Stimulated activated memory B cell treated with anti-CD40 and anti-IgM and Interleukin-4, amounts not matched to agents 10 μg/mL and 1 μg/mL and 100 μg/mL, for 72 hours (primary cell): ENCODE measurements around the gene PER2.
"Not testable (repeated sequence)": the region's sequence is repeated elsewhere in the genome, so short reads cannot be mapped to it uniquely, and the experiment has no call there.

Experiments
- ATAC-seq: fragments of 150-1000 bp; cut with Tn5 transposase; 2 replicates; pipeline ENCODE4 v1.10.0; 2021
- H3K27ac Mint-ChIP-seq: one replicate; pipeline ENCODE4 v1.8.0; 2022; ENCODE audit warnings: mild to moderate bottlenecking, mixed read lengths
- H3K27me3 Mint-ChIP-seq: one replicate; pipeline ENCODE4 v1.8.0; 2022; ENCODE audit warnings: mixed read lengths
- H3K36me3 Mint-ChIP-seq: one replicate; pipeline ENCODE4 v1.8.0; 2022; ENCODE audit warnings: mixed read lengths
- H3K4me1 Mint-ChIP-seq: one replicate; pipeline ENCODE4 v1.8.0; 2022; ENCODE audit warnings: mixed read lengths
- H3K4me3 Mint-ChIP-seq: one replicate; pipeline ENCODE4 v1.8.0; 2022; ENCODE audit warnings: mild to moderate bottlenecking, moderate library complexity, mixed read lengths
- H3K9me3 Mint-ChIP-seq: one replicate; pipeline ENCODE4 v1.8.0; 2022; ENCODE audit warnings: mixed read lengths

Gene PER2

DNA sequence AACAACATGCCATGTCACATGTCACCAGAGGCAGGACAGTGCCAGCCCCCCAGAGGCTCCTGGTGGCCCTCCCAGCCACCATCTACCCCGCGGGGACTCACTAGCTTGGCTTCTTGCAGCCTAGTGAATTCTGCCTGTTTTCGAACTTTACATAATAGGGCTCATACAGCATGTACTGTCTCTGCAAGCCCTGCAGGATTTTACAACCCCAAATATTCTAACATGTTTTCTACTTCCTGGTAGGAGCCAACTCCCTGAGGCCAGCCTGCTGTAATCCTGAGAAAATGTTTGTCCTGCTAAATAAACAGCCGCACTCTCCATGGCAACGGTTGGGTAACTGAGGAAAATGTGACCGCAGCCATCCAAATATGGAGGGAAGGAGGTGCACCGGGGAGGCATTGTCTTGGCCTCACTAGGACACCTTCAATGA lies 2.7 kb downstream of the PER2 start:
- Mint-ChIP-seq H3K4me1 (peaks cover 68% of the 10 kb centered on the region), H3K4me3 (no peak overlapping the region), H3K27me3 (no peaks in the 10 kb centered on the region), H3K36me3 (no peaks in the 10 kb centered on the region), H3K27ac (no peak overlapping the region), H3K9me3 (no peaks in the 10 kb centered on the region)
- no peak for ATAC-seq

DNA sequence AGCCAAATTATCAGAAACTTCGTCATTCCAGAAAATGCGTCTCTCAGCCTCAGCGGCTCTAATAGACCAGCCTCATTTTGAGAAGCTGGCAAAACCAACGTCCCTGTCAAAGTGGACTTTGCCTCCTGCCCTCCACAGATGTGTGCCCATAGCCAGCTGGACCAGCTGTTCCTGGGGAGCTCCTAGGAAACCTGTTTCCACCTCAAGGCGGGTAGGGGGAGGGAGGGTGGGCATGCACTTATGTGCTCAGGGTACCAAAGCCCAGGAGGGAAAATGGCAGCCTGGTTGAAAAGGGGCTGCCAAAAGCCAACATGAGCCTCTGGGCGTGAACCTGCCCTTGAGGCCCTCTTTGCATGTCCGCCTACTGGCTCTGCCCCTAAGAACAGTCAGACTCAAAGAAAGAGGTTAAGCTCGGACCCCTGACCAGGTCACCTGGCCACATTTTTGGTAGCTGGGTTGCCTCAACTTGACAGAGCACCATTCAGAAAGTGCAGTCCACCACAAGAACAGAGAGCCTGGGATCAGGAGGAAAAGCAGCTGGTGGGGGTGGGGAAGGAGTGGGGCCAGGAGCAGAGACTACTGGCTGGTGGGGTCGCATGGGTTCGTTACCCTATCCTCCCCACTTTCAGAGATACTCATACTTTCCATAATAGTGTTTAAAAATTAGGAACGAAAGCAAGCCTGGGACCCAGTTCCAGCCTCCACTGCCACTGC lies 3.5 kb downstream of the PER2 start:
- ATAC-seq, result no peak
- no peak overlapping the region for H3K4me3 Mint-ChIP-seq
- no peaks in the 10 kb centered on the region for H3K27me3 Mint-ChIP-seq
- no peak overlapping the region for H3K27ac Mint-ChIP-seq
- peaks cover 61% of the 10 kb centered on the region for H3K4me1 Mint-ChIP-seq
- no peaks in the 10 kb centered on the region for H3K36me3 Mint-ChIP-seq
- H3K9me3 Mint-ChIP-seq, result no peaks in the 10 kb centered on the region

DNA sequence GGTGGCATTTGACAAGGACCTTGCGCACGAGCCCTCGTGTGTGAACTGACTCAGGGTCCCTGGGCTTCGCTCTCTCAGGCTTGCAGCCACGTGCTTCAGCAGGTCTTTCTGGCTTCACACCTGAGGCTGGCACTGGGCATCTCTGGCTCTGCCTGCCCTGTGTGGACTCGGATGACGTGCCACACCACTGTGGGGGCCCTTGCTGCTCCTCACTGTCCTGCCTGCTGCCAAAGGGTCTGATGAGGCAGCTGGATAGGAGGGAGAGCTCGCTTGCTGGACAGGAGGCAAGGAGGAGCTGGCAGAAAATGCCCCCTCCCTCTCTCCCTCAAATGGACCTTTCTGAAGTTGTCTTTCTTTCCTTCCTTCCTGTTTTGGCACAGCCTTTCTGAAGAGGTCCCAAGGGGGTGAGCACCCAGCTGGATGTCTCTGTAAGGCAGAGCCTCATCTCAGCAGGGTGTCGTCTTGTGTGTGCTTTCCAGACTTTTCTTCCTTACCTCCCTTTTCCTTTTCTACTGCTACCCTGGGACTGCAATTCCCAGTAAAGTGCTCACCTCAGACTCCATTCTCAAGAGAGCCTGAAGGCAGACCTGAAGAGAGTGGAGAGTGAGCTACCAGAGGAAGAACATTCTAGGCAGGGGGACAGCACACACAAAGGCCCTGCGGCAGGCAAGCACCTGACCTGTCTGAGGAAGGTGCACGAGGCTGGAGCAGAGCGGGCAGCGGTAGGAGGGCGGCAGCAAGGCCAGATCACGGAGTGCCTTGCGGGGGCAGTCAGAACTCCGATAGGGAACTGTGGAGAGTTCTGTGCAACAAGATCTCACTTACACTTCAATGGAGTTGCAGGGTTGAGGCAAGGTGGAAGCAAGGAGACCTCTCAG lies 5.3 kb downstream of the PER2 start:
- Mint-ChIP-seq H3K36me3 (peaks cover 2% of the 10 kb centered on the region), H3K4me1 (peaks cover 51% of the 10 kb centered on the region), H3K4me3 (no peak overlapping the region), H3K27me3 (no peaks in the 10 kb centered on the region), H3K27ac (peak overlapping the region; percentile 6), H3K9me3 (no peaks in the 10 kb centered on the region)
- no peak for ATAC-seq

DNA sequence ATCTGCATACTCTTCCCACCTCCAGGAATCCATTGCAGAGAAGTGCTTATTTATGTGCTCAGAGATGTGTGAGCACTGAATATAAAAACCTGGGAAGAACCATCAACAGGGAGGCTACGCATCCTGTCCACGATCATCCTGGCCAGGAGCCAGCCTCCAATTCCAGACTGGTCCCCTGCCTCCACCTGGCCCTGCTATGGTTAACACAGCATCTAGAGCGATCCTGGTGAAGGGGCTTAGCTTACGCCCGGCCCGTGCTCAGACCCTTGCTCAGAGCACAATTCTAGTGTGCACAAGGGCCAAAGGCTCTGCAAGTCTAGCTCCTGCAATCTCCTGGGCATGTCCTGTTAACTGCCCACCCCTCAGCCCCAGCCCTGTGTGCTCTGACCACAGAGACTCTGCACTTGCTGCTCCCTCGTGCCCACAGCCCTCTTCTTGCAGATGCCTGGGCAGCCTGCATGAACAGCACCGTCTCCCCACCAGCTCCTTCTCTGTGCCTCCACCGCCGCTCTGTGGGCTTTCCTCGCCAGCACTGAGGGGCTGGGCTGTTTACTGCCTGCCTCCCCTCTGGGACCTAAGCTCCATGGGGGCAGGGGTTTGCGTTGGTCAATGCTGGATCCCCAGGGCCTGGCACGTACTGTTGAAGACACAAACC lies 6.5 kb downstream of the PER2 start:
- peaks cover 41% of the 10 kb centered on the region for H3K4me1 Mint-ChIP-seq
- no peak for ATAC-seq
- H3K4me3 Mint-ChIP-seq, result no peak overlapping the region
- H3K36me3 Mint-ChIP-seq, result peaks cover 7% of the 10 kb centered on the region
- peak overlapping the region; percentile 6 for H3K27ac Mint-ChIP-seq
- no peaks in the 10 kb centered on the region for H3K9me3 Mint-ChIP-seq
- H3K27me3 Mint-ChIP-seq, result no peaks in the 10 kb centered on the region

DNA sequence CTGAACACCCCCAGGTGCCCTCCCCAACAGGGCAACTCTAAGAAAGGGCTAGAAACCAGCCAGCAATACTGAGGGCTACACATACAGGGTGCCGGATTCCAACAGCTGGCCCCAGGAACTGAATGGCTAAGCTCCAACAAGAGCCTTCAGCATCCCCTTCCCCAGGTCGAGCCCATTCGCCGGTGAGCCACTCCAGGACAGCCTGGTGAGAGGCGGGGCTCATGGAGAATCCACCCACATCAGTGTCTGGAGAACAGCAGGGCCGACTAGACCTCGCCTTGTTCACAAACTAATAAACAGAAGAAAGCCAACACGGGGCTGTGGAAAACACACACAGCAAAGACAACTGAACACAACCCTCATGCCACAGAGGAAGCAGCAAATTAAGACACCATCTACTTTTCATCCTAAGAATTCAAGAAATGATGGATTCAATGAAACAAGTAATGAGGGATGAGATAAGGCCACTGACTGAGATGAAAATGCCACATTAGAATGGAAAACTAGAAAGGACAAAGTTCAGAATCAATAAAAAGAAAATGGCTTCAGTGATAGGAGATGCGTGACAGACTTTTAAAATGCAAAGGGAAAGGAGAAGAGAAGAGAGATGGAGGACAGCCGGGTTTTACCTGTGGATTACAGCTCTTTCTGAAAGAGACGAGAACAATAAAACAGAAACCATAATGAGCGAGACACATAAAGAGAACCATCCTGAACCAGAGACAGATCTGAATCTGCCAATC lies 8.2 kb downstream of the PER2 start:
- H3K27me3 Mint-ChIP-seq, result no peaks in the 10 kb centered on the region
- H3K4me1 Mint-ChIP-seq, result peaks cover 28% of the 10 kb centered on the region
- H3K36me3 Mint-ChIP-seq, result peaks cover 15% of the 10 kb centered on the region
- H3K4me3 Mint-ChIP-seq, result no peak overlapping the region
- H3K9me3 Mint-ChIP-seq, result no peaks in the 10 kb centered on the region
- H3K27ac Mint-ChIP-seq, result no peak overlapping the region
- ATAC-seq, result no peak

DNA sequence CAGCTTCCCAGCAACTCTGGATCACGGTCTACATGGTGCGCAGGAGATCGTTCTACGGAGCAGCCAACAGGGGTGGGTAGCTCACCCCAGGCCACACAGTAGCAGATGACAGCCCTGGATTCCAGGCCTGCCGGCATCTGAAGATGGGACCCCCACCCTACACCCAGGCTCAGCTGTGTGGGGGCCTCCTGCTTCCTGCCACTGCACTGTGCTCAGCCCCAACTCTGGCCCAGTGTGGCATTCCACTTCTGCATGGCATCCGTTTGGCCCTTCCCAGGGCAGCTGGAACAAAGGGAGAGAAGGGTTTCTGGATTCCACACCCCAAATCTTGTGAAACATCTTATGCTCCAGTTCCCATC lies 9.1 kb downstream of the PER2 start:
- Mint-ChIP-seq H3K27me3 (no peaks in the 10 kb centered on the region), H3K9me3 (no peaks in the 10 kb centered on the region), H3K4me1 (peaks cover 24% of the 10 kb centered on the region), H3K27ac (no peak overlapping the region), H3K4me3 (no peak overlapping the region), H3K36me3 (peaks cover 24% of the 10 kb centered on the region)
- ATAC-seq, result no peak

DNA sequence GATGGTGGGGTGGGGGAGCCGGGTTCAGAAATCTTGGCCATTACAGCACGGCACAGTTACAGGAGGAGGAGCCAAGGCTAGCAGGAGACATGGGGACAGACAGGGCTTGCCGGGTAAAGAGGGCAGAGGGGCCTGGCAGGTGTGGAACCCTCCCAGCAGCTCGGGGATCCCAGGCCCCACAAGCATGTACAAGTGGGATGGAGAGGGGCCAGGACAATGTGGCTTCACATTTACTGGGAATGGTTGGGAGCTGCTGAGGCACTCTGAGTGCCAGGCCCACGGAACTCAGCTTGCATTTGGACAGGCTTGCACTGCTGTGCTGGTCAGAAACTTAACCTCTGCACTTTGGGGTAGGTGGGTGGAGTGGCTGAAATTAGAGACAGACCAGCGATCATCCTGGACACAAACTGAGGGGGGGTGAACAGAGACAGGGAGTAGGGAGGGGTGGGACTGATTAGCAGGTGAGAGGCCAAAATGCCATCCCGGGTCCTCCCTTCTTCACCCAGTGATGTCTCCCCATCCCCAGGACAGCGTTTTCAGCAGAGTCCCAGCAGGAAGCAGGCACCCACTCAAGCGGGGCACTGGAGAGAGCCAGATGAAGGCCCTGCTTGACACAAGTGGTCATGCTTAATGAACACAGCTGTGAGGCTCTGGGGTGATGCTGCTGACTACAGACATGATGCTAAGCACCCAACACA lies 9.6 kb downstream of the PER2 start:
- ATAC-seq, result no peak
- peaks cover 29% of the 10 kb centered on the region for H3K36me3 Mint-ChIP-seq
- H3K27ac Mint-ChIP-seq, result no peak overlapping the region

DNA sequence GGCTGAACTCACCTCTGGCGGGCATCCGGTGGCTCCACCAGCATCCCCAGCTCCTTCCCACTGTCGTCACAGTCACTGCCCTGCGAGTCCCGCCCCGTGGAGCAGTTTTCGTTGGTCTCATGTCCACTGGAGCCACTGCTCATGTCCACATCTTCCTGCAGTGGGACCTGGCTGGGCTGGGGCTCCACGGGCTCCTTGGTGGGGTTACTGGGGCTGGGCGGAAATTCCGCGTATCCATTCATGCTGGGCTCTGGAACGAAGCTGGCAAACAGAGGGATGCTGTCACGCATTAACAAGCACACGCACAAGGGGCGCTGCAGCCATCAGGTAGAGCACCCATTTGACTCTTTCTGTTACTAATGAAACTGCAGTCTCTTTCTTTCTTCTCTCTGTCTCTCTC lies 10.7 kb downstream of the PER2 start:
- Mint-ChIP-seq H3K4me1 (peaks cover 7% of the 10 kb centered on the region), H3K4me3 (no peak overlapping the region), H3K9me3 (no peaks in the 10 kb centered on the region), H3K27ac (no peak overlapping the region), H3K36me3 (peaks cover 39% of the 10 kb centered on the region), H3K27me3 (no peaks in the 10 kb centered on the region)
- no peak for ATAC-seq

More for the DNA sequence above, 9.6 kb downstream of the PER2 start:
- peaks cover 18% of the 10 kb centered on the region for H3K4me1 Mint-ChIP-seq
- H3K4me3 Mint-ChIP-seq, result no peak overlapping the region
- no peaks in the 10 kb centered on the region for H3K9me3 Mint-ChIP-seq
- H3K27me3 Mint-ChIP-seq, result no peaks in the 10 kb centered on the region

DNA sequence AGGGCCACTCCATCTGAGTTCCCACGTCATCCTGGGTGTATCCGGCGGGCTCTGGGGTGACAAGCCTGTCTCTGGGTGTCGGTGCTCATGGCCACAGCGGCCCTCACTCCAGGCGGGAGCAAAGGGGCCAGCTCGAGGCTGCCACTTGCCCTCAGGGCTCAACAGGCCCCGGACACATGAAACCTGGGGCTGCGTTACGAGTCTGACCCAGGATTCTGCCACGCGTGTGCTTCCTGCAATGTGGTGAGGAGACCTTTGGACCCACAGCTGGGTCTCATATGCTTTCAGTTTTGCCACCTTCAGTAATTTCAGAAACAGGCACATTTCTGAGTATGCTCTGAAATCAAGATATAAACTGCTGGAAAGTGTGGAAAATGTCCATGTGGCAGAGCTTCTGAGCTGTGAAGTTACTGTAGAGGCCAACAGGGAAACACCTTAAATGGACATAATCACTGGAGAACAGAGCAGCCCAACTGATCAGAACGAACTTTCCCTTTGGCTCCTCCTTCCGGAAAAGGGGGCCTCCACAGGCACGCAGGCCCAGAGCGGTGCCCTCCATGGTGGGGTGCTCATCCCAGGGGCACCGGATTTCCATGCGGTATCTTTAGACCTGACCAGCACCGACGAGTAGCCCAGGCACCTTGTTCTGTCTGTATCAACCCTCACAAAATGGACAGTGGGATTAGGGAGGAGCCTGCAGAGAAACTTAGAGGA lies 14.1 kb downstream of the PER2 start:
- H3K36me3 Mint-ChIP-seq, result peaks cover 59% of the 10 kb centered on the region
- no peaks in the 10 kb centered on the region for H3K27me3 Mint-ChIP-seq
- no peak for ATAC-seq
- H3K27ac Mint-ChIP-seq, result no peak overlapping the region
- no peaks in the 10 kb centered on the region for H3K9me3 Mint-ChIP-seq
- no peak overlapping the region for H3K4me3 Mint-ChIP-seq
- no peaks in the 10 kb centered on the region for H3K4me1 Mint-ChIP-seq

DNA sequence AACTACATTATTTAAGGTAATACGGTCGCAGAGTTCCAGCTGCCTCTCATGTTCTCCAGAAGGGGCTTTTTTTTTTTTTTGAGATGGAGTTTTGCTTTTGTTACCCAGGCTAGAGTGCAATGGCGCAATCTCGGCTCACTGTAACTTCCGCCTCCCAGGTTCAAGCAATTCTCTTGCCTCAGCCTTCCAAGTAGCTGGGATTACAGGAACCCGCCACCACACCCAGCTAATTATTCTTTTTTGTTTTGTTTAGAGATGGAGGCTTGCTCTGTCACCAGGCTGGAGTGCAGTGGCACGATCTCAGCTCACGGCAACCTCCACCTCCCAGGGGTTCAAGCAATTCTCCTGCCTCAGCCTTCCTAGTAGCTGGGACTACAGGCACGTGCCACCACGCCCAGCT lies 15.0 kb downstream of the PER2 start:
- not testable (repeated sequence) for ATAC-seq, H3K4me3 Mint-ChIP-seq, H3K27ac Mint-ChIP-seq, H3K9me3 Mint-ChIP-seq, H3K27me3 Mint-ChIP-seq, H3K4me1 Mint-ChIP-seq
- peaks cover 59% of the 10 kb centered on the region for H3K36me3 Mint-ChIP-seq

DNA sequence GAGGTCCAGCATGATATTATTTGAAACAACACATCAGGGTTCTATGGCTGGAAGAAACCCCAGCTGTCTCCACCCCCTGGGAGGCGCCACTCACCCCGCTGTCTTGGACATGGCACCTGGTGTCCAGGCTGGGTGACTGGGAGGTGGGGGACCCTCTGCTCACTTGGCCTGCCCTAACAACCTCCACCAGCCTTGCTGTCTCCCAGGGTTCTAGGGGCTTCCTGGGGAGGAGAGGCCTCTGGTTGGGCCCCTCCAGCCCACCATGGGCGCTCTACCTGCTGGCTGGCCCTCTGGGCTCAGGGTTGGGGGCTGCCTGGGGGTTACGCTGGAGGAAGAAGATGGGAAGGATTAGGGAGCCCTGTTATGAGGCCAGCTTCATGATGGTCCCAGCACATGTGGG lies 16.3 kb downstream of the PER2 start:
- no peak for ATAC-seq
- H3K4me3 Mint-ChIP-seq, result no peak overlapping the region
- H3K27ac Mint-ChIP-seq, result no peak overlapping the region
- H3K27me3 Mint-ChIP-seq, result no peaks in the 10 kb centered on the region
- no peaks in the 10 kb centered on the region for H3K4me1 Mint-ChIP-seq
- H3K36me3 Mint-ChIP-seq, result peaks cover 61% of the 10 kb centered on the region
- no peaks in the 10 kb centered on the region for H3K9me3 Mint-ChIP-seq

DNA sequence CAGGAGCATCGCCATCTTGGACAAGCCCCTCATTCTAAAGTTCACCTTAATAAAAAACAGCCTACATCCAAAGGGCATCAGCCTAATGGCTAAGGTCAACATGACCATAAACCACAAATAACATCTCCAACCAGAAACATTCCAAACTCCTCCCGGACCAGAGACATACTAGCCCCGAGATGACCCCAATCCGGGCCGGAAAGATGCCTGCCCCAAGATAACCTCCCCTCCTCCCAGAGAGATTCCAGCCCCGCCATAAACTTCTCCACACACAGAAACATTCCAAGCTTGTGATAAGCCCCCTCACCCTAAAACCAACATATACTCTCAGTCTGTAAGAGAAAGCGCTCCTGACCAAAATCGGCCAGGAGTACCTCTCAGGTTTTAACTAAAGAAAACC lies 16.7 kb downstream of the PER2 start:
- not testable (repeated sequence) for H3K4me3 Mint-ChIP-seq, H3K27me3 Mint-ChIP-seq, H3K9me3 Mint-ChIP-seq, ATAC-seq, H3K4me1 Mint-ChIP-seq, H3K27ac Mint-ChIP-seq
- peaks cover 64% of the 10 kb centered on the region for H3K36me3 Mint-ChIP-seq

DNA sequence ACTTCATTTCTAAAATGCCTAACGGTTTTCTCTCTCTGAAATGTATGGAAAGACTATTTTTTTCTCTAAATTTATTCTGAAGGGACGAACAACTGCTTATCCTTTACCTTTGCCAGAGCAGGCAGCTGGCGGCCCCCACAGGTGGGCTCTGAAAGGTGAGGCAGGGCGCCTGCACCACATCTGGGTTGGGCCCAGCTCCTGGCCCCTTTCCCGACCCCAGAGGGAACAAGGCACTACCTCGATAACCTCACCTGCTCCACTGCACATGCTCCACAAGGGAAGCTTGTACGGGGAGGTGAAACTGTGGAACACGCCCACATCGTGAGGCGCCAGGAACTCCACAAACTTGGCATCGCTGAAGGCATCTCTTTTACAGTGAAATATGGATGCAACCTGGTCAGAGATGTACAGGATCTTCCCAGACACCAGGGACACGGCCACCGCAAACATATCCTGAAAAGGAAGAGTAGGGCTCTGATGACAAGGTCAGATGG lies 17.3 kb downstream of the PER2 start:
- H3K36me3 Mint-ChIP-seq, result peaks cover 58% of the 10 kb centered on the region
- ATAC-seq, result no peak
- H3K4me3 Mint-ChIP-seq, result no peak overlapping the region
- H3K9me3 Mint-ChIP-seq, result no peaks in the 10 kb centered on the region
- H3K27ac Mint-ChIP-seq, result no peak overlapping the region
- H3K27me3 Mint-ChIP-seq, result no peaks in the 10 kb centered on the region
- no peaks in the 10 kb centered on the region for H3K4me1 Mint-ChIP-seq

DNA sequence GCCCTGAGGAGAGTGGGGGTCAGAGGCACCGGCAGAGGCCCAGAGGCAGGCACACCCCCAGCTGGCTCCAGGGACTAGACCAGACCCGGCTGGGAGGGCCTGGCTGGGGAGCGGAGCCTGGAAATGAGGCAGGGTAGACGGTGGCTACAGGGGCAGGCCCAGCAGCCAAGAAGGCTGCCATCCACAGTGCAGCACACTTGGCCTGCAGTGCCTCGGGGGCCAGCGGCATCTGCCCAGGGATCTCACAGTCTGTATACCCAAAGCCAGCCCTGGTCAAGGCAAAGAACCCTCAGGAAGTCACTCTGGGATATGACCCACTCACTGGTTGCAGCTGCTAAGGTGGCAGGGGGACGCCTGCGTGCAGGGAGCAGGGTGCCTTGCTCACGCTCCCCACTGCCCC lies 17.8 kb downstream of the PER2 start:
- Mint-ChIP-seq H3K27me3 (no peaks in the 10 kb centered on the region), H3K27ac (no peak overlapping the region), H3K9me3 (no peaks in the 10 kb centered on the region), H3K36me3 (peaks cover 58% of the 10 kb centered on the region), H3K4me3 (no peak overlapping the region), H3K4me1 (no peaks in the 10 kb centered on the region)
- no peak for ATAC-seq
